Inferior parietal cortex (tissue), 1 donor: ENCODE measurements around the gene SH3BP4.

Source experiments
- DNase-seq: peaks from one replicate; pipeline ENCODE4 v3.0.0-alpha.2; 2016; ENCODE audit errors: extremely low spot score

Gene SH3BP4

DNA sequence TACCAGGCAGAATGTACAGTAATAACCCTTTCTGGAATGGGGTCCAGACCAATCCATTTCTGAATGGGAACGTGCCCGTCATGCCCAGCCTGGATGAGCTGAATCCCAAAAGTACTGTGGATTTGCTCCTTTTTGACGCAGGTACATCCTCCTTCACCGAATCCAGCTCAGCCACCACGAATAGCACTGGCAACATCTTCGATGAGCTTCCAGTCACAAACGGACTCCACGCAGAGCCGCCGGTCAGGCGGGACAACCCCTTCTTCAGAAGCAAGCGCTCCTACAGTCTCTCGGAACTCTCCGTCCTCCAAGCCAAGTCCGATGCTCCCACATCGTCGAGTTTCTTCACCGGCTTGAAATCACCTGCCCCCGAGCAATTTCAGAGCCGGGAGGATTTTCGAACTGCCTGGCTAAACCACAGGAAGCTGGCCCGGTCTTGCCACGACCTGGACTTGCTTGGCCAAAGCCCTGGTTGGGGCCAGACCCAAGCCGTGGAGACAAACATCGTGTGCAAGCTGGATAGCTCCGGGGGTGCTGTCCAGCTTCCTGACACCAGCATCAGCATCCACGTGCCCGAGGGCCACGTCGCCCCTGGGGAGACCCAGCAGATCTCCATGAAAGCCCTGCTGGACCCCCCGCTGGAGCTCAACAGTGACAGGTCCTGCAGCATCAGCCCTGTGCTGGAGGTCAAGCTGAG, 89.6 kb downstream of the SH3BP4 start:
- no peak for DNase-seq

DNA sequence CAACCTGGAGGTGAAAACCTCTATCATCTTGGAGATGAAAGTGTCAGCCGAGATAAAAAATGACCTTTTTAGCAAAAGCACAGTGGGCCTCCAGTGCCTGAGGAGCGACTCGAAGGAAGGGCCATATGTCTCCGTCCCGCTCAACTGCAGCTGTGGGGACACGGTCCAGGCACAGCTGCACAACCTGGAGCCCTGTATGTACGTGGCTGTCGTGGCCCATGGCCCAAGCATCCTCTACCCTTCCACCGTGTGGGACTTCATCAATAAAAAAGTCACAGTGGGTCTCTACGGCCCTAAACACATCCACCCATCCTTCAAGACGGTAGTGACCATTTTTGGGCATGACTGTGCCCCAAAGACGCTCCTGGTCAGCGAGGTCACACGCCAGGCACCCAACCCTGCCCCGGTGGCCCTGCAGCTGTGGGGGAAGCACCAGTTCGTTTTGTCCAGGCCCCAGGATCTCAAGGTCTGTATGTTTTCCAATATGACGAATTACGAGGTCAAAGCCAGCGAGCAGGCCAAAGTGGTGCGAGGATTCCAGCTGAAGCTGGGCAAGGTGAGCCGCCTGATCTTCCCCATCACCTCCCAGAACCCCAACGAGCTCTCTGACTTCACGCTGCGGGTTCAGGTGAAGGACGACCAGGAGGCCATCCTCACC, 90.2 kb downstream of the SH3BP4 start:
- DNase-seq: no peak

DNA sequence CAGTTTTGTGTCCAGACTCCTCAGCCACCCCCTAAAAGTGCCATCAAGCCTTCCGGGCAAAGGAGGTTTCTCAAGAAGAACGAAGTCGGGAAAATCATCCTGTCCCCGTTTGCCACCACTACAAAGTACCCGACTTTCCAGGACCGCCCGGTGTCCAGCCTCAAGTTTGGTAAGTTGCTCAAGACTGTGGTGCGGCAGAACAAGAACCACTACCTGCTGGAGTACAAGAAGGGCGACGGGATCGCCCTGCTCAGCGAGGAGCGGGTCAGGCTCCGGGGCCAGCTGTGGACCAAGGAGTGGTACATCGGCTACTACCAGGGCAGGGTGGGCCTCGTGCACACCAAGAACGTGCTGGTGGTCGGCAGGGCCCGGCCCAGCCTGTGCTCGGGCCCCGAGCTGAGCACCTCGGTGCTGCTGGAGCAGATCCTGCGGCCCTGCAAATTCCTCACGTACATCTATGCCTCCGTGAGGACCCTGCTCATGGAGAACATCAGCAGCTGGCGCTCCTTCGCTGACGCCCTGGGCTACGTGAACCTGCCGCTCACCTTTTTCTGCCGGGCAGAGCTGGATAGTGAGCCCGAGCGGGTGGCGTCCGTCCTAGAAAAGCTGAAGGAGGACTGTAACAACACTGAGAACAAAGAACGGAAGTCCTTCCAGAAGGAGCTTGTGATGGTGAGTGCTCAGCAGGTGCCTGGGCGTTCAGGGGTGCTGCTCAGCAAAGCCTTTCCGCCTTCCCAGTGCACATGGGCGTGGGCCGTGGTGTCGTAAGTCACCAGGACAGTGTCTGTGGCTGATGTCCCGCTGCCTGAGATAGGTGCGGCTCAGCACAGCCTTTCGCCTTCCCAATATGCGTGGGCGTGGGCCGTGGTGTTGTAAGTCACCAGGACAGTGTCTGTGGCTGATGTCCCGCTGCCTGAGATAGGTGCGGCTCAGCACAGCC, 91.0 kb downstream of the SH3BP4 start:
- DNase-seq: no peak

DNA sequence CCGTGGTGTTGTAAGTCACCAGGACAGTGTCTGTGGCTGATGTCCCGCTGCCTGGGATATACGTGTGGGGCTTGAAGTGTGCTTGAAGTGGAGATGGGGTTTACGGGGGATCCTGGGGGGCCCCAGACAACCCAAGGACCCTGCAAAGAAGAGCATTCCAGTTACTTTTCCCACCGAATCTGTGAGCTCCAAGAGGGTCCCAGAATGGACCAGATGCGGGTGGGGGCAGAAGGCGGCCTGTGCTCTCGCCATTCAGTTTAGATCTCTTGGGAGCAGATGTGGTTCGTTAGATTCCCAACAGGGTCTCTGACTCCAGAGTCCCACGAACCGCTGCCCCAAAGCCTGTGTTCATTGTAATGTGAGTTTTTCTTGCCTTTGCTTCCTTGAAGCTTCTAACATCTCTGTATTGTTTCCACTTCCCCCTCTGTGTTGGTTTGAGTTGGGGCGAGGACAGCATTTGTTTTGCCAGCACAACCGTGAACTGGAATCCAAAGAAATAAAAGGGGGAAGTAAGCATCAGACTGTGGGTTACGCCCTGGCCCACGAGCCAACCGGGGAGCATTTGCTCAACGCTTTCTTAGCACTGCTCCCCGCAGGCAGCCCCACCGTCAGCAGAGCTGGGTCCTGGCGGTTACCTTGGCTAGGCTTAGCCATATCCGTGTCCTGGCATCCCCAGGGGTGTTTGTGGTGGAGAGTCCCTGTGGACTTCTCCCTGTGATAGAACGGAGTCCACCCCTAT, 92.1 kb downstream of the SH3BP4 start:
- DNase-seq: no peak

DNA sequence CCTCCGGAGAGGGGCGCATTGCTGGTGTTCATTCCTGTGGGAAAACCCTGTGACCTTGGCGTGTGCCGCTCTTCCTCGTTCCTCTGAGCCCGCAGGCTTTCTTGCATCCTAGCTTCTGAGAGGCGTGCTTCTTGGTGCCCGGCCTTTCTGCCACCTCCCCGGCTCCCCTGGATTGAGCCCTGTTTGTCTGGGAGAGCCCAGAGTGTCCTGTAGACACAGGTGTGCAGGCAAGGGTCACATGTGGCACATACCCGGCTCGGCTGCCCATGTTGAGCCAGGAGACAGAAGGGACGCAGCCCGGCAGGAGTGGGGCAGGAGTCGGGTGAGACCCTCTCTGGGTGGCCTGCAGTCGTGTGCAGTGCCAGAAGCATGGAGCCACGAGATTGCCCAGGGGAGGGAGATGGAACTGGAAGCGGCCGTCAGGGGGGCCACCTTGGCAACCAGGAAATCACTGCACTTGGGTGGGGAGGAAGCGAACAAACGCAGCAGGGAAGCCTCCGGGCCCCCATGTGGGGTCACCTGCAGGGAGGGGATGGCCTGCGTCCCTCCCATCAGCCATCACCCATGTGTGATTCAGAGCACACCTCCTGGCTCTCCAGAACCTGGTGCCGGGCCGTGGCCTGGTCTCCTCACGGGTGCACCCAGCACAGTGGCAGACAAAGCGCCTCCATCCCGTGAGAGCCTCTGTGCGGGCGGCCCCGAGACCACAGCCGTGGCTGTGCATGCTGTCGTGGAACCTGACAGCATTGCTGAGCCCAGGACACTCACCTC, 92.9 kb downstream of the SH3BP4 start:
- DNase-seq: no peak

DNA sequence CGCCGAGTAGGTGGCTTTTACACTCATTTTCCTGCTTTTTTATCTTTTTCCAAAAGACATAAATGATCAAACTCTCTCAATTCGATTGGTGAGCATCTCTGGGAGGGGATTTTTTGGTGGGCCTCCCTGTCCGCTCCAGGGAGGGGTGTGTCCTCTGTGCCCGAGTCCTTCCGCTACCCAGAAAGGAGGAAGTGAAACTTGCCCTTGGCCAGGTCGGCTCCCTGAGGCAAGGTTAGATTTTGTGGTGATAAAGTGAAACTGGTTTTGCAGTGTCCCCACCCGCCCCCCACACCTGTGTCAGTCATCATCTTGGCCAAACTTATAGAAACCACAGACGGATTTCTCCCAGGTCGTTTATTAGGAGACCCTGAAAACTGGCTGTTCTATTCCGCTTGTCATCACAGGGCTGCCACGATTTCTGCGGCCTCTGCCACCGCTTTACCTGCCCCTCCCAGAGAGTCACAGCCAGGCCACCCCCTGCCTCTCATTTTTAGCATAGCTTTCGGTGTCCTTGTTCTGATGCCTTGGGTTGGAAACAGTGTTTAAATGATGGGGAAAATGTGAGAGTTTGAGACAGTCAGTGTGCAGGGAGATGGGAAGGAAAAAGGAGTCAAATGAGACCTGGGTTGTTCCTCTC, 93.6 kb downstream of the SH3BP4 start:
- DNase-seq: no peak

DNA sequence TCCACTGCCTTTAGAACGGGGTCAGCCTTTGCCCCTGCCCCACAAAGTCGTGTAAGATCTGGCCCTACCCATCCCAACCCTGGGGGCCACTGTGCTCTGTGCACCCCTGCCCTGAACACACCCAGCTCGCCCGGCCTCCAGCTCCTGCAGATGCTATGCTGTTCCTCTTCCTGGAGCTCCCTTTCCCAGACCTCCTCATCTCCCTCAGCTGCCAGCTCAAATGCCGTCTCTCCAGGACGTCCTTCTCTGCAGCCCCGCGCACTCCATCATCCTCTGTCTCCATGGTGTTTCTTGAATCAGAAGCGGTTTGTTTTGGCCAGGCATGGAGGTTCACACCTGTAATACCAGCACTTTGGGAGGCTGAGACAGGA, 94.1 kb downstream of the SH3BP4 start:
- no peak for DNase-seq

DNA sequence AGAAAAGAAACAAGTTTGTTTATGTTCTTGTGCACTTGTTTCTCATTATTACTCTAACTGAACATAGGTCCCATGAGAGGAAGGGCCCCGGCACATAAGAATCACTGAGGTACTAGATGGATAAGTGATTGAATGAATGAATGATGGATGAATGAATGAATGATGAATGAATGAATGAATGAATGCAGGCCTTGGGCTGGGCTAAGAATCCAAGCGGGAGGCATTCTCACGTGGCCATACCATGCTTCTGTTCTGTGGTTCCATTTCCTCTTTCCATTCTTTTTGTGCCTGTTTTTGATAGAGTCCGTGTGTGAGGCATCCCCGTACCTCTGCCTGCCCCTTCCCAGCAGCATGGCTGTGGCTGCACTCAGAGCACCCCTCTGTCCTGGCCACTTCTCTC, 94.8 kb downstream of the SH3BP4 start:
- DNase-seq: no peak

DNA sequence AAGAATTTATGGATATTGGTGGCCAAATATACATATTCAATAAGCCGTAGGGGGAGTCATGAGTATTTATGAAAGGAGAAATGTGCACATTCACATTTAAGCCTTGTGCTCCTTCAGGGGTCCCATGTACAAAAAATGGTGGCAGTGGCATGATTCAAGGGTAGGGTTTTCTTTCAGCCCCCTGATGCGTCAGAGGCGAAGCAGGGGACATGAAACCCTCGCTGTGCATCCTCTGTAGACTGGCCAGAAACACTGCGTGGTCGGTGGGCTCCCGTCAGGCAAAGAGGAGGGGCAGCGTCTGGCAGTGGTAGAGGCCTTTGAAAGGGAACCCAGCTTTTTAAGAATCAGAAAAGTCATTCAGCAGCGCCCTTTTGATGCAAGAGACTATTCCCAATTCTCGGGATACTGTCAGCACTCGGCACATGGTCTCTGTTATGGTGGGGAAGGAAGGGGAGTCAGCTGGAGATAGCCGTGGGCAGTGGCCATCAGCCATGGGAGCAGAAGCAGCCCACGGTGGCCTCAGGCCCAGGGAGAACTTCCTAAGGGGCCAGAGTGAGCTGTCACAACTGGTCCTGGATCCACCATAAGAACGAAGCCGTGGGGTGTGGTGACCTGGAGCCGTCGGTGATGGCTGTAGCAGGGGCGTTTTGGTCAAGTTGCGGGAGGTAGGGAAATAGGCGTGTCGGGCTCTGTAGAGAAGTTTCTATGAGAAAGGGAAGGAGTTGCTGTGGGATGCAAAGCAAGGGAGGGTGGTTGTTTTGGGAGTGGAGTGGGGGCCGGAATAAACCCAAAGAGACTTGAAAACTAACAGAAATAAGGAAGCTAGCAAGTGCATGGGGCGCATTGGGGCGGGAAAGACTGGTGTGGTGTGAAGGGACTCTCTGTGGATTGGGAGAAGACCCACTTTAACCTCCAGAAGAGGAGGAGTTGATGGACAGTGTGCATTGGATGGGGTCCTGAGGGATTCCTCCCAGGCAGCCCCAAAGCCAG, 95.6 kb downstream of the SH3BP4 start:
- DNase-seq: no peak

DNA sequence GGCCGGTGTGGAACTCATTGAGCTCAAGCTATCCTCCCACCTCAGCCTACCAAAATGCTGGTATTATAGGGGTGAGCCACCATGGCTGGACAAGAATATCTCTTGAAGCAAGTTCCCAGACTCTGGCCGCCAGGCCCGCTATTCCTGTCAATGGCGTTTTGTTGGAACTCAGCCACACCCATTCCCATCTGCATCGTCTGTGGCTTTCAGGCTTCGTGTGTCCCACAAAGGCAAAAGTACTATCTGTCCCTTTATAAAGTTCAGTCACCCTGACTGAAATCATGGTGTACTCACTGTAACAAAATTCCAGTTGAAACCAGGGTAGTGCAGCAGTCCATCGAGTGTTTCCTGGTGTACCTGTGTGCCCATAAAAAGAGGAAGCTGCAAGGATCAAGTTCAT, 96.7 kb downstream of the SH3BP4 start:
- DNase-seq: no peak

DNA sequence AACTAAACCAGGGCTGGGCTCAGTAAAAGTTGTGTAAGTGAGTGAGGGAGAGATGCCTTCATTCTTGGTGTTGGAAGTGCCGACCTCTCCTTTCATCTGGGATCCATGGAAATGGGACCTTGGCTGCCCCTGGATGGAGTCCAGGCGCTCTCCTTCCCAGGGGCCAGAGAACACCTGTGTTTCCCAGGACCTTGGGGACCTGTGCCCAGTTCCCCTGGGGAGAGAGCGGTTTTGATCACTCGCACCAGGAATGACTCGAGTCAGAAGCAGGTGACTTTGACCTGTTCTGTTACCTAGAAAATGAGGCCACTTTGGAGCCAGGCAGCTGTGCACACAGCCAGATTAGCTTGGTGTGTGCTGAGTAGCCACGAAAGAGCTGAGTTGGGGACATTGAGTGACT, 97.3 kb downstream of the SH3BP4 start:
- no peak for DNase-seq

DNA sequence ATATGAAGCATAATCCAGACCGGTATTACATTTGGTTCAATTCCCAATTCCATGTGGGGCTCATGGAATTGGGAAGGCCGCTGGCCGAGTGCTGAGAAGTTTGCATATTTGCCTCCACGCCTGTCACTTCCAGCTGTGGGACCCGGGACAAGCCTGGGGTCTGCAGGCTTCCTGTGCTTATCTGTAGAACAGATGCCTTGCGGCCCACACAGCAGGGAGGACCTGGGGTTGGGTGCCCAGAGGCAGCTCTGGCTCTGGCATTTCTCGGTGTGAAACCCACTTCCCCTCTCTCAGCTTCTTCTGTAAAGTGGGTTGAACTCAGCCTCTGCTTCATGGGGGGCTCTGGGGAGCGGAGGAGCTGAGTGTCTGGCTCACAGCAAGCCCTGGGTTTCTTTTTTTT, 97.9 kb downstream of the SH3BP4 start:
- no peak for DNase-seq

DNA sequence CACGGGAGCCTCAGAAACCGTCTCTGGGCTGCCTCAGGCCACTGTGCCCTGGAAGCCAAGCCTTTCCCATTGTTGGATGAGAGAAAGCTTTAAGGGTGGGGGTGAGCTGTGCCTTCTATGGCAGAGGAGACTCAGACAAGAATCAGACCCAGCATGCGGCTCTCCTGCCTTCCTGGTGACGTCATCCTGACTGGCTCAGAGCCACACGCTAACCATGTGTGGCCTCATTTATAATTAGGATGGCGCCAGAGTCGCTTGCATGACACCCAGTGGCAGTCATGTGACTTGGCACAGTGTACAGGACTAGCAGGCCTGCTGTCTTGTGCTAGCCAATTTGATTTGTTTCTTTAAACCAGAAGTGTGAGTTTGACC, 99.1 kb downstream of the SH3BP4 start:
- peak; percentile 90 for DNase-seq

DNA sequence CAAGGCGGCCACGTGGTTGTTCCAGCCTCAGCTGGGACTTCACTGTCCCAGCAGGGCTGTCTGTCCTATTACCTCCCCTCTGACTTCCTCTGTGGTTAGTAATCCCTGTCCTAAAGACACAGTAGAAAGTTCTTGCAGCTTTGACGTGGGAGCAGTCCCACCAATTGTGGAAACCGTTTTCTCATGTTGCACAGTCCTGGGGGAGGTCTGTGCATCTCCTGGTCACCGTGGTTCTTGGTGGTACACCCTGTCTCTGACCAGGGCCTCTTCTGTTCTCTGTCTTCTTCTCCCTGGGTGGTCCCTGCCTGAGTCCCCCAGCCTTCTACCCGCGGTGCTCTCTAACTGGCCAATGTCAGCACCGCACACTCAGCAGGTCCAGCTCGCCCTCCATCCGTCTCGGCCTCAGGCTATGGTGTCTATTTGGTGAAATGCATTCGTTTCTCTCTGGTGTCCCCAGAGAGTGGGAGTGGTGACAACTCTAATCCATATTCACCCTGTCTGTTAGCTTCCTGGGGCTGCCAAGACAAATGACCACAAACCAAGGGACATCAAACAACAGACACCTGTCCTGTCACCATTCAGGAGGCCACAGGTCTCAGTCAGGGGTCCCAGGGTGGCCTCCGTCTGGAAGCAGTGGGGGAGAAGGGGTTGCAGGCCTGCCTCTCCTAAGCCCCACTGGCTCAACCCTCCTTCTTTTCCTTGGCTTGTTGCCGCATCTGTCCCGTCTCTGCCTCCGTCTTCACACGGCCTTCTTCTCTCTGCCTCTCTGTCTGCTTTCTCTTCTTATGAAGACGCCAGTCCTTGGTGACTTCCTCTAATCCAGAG, 99.8 kb downstream of the SH3BP4 start:
- DNase-seq: no peak

DNA sequence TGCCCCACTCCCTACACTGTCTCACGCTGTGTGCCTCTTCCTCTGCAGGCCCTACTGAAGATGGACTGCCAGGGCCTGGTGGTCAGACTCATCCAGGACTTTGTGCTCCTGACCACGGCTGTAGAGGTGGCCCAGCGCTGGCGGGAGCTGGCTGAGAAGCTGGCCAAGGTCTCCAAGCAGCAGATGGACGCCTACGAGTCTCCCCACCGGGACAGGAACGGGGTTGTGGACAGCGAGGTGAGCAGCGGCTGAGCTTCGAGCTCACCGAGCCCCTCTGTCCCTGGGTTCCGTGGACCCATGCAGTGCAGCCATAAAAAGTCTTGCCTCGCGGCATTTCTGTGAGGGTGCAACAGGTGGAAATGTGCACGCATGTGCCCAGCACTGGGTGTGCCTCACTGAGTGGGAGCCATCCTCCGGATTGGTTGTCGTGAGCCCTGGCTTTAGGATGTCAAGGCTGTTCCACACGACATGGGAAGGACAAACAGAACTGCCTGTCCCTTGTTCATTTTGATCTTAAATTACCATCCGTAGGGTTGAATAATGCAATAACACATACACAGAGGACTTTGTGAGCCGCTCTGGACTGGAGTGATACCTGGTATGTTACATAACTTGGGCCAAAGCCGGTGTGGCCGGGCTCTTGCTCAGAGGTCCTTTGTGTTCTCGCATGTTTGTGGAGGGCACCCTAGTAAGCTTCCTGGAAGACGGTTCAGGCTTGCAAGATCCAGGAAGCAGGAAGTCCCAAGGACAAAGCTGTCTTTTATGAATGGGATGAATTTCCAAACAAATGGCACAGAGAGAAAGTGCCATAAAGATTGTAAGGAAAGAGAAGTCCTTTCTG, 100.9 kb downstream of the SH3BP4 start:
- DNase-seq: no peak

DNA sequence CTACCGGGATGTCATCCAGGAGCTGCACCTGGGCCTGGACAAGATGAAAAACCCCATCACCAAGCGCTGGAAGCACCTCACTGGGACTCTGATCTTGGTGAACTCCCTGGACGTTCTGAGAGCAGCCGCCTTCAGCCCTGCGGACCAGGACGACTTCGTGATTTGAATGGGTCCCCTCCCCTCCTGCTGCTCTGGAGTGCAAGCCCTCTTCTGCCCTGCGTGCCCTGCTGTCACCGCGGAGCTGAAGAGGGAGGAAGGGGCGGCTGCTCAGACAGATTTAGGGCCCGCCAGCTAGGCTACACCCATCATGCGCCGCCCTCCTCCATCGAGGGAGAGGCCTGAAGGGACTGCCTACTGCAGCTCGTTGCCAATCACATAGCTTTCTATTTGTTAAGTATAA, 101.8 kb downstream of the SH3BP4 start:
- DNase-seq: no peak

DNA sequence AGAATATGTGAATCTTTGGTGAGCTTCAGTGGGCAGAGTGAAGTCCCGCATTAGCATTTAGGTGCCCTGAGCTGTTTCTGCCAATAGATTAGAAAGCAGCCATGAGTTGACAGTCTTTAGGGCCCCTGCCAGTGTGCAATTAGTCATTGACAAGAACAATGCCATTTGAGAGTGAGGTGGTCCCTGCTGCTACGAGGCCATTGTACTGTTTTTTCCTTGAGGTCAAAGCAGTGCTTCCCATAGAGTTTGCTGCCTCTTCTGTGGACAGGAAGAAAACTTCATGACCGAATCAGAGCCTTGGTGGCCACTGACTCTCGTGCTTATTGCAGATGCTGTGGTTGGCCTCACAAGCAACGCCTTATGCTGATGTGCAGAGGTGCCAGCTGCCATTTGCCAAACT, 102.7 kb downstream of the SH3BP4 start:
- no peak for DNase-seq

DNA sequence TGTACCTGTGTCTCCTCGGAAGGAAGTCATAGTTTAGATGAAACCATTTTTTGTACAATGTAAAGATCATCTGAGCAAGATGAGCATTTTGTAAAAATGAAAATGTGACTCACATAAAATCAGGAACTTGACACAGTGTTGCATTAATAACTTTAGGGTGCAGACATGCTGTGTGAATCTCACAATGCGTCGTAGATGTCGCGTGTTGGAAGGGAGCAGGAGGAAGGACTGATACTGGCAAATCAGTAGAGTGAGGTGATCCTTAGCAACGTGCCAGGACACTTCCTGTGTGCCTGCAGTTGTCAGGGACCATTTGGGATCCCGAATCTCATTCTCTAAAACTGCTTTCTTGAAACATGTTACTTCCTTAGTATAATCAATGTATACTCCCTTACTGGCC, 103.1 kb downstream of the SH3BP4 start:
- no peak for DNase-seq
